Memory B cell (primary cell): ENCODE measurements around the gene PMEPA1.

Experiments
- ATAC-seq: fragments of 150-1000 bp; cut with Tn5 transposase; 2 replicates; pipeline ENCODE4 v1.10.0; 2021; ENCODE audit warnings: low read depth, mild to moderate bottlenecking, moderate library complexity
- DNase-seq, 2 donors: peaks; one replicate each; pipeline ENCODE4 v3.0.0; 2022; ENCODE audit warnings: low spot score in 2 of 2
- H3K27ac Mint-ChIP-seq: one replicate; pipeline ENCODE4 v1.8.0; 2022; ENCODE audit warnings: mild to moderate bottlenecking, moderate library complexity, mixed read lengths
- H3K27me3 Mint-ChIP-seq: one replicate; pipeline ENCODE4 v1.8.0; 2022; ENCODE audit warnings: mixed read lengths
- H3K36me3 Mint-ChIP-seq: one replicate; pipeline ENCODE4 v1.8.0; 2022; ENCODE audit warnings: mild to moderate bottlenecking, mixed read lengths
- H3K4me1 Mint-ChIP-seq: one replicate; pipeline ENCODE4 v1.8.0; 2022; ENCODE audit warnings: mixed read lengths
- H3K4me3 Mint-ChIP-seq: one replicate; pipeline ENCODE4 v1.8.0; 2022; ENCODE audit warnings: mild to moderate bottlenecking, moderate library complexity, mixed read lengths
- H3K9me3 Mint-ChIP-seq: one replicate; pipeline ENCODE4 v1.8.0; 2022; ENCODE audit warnings: mixed read lengths

Gene PMEPA1, protein sequence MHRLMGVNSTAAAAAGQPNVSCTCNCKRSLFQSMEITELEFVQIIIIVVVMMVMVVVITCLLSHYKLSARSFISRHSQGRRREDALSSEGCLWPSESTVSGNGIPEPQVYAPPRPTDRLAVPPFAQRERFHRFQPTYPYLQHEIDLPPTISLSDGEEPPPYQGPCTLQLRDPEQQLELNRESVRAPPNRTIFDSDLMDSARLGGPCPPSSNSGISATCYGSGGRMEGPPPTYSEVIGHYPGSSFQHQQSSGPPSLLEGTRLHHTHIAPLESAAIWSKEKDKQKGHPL

DNA sequence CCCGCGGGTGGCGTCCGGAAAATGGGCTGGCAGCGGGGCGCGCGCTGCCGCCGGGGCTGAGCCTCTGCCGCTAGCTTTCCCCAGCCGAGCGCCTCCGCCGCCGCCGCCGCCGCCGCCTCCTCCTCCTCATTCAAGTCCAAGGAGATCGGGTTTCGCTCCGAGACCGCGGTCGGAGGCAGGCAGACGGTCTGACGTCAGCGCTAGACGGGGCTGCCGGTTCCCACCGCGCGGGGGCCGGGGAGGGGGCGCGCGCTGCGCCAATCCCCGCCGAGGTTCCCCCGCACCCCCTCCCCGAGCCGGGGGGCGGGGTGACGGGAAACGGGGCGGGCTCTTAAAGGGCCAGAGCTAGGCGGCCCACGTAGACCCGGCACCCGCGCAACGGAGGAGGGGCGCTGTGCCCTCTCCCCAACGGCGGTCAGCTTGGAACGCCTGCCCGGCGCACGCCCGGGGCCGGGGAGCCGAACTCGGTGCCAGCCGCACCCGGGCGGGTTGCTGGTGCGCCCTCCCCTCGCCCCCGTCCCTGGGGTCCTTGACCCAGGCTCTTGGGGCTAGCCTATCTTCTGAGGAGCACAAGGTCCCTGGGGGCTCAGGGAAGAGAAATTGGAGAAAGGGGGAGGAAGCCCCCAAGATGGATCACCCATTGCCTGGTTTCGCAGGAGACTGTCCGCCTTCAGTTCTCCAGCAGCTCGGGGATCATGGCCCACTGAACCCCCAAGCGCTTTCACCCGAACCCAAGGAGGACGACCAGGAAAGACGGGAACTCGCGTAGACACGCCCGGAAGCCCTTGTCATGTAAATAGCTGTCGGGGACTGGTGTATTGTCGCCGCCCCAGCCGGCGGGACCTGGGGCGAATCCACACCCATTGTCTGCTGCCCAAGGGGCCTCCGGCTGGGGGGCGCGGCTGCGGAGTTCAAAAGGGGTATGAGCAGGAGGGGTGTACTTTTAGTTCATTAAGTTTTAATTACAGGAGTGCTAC is at the start of gene PMEPA1:
TSS of gene PMEPA1 (minus strand) at position 193 of the 977 bp plus-strand sequence. CDS start 433 bp downstream, outside the sequence.
- Mint-ChIP-seq H3K27me3 (peaks cover 2% of the 10 kb centered on the region), H3K9me3 (no peaks in the 10 kb centered on the region), H3K27ac (peak within 1 kb of the TSS; percentile 94), H3K36me3 (no peaks in the 10 kb centered on the region), H3K4me3 (peak within 1 kb of the TSS; percentile 99), H3K4me1 (peaks cover 39% of the 10 kb centered on the region)
- ATAC-seq (peak; percentile 83), DNase-seq (peak; percentile 91 to 93)

DNA sequence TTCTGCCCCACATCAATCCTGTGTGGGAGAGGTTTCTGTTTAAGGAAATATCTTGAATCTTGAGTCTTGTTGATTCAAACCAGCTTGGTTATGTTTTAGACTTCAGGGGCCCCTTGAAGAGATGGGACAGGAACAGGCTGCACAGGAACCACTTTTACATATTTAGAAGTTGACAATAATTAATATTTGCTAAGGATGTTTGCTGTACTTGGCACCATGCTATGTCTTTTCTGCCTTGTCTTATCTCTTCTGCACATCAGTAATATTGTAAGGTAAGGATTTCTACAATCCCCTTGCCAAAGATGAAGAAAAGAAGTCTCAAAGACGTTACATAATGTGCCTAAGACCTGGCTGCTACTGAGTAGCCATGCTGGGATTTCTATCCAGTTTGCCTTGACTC is 48.0 kb upstream of the PMEPA1 start:
- DNase-seq (no peak), ATAC-seq (no peak)
- Mint-ChIP-seq H3K36me3 (peaks cover 3% of the 10 kb centered on the region), H3K9me3 (peaks cover 2% of the 10 kb centered on the region), H3K4me3 (no peak overlapping the region), H3K27ac (no peak overlapping the region), H3K27me3 (peaks cover 24% of the 10 kb centered on the region), H3K4me1 (peaks cover 5% of the 10 kb centered on the region)

DNA sequence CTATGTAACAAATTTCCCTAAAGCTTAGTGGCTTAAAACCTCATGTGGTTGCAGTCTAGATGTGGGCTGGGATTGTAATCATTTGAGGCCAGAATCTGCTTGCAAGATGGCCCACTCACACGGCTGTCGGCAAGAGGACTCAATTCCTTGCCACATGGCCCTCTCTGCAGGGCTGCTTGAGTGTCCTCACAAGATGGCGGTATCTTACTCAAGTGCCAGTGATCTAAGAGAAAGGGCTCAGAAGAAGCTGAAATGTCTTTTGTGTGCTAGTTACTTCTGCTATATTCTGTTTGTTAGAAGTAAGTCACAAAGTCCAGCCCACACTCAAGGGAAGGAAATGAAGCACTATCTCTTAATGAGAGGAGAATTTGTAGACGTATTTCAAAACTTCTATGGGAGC is 47.1 kb upstream of the PMEPA1 start:
- H3K27me3 Mint-ChIP-seq, result peaks cover 18% of the 10 kb centered on the region
- H3K27ac Mint-ChIP-seq, result no peak overlapping the region
- peaks cover 2% of the 10 kb centered on the region for H3K9me3 Mint-ChIP-seq
- no peak for ATAC-seq
- peaks cover 3% of the 10 kb centered on the region for H3K36me3 Mint-ChIP-seq
- H3K4me1 Mint-ChIP-seq, result peaks cover 2% of the 10 kb centered on the region
- DNase-seq, result no peak
- no peak overlapping the region for H3K4me3 Mint-ChIP-seq

DNA sequence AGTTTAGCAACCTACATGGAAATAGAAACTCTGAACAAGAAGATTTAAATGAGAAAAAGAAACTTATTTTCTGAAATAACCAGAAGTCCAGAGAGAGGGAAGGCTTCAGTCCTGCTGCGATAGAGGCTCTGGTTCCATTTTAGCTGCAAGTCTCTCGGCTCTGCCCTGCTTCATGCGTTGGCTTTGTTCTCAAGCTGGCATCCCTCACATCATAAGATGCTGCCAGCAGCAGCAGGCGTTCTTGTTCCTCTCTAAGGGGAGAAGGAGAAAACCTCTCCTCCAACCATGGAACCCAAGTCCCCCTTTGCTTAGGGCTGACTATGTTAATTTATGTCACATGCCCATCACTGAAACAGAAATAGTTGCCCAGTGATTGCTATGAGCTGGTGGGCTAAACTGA is 46.4 kb upstream of the PMEPA1 start:
- Mint-ChIP-seq H3K4me3 (no peak overlapping the region), H3K36me3 (peaks cover 3% of the 10 kb centered on the region), H3K9me3 (peaks cover 2% of the 10 kb centered on the region), H3K27me3 (peaks cover 16% of the 10 kb centered on the region), H3K27ac (no peak overlapping the region), H3K4me1 (peaks cover 2% of the 10 kb centered on the region)
- DNase-seq, result no peak
- no peak for ATAC-seq

DNA sequence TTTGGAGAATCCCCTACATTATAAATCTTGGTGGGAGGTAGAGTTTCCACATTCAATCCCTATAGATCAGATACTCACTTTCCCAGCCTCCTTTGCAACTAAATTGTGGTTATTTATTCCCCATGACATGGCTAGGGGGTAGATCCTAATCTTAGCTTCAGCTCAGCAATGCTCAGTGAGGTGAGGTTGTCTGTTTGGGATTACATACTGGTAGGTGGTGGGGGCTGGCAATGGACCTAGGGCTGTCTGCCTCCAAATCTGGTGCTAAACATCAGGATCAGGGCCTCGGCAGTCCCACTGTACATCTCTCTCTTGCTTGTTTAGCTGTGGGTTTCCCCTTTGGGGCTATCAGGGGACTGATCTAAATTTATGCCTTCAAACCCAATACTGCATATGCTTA is 45.8 kb upstream of the PMEPA1 start:
- peaks cover 2% of the 10 kb centered on the region for H3K9me3 Mint-ChIP-seq
- peaks cover 3% of the 10 kb centered on the region for H3K36me3 Mint-ChIP-seq
- H3K4me3 Mint-ChIP-seq, result no peak overlapping the region
- no peak for DNase-seq
- H3K27ac Mint-ChIP-seq, result no peak overlapping the region
- peaks cover 2% of the 10 kb centered on the region for H3K4me1 Mint-ChIP-seq
- no peak for ATAC-seq
- H3K27me3 Mint-ChIP-seq, result peaks cover 16% of the 10 kb centered on the region

DNA sequence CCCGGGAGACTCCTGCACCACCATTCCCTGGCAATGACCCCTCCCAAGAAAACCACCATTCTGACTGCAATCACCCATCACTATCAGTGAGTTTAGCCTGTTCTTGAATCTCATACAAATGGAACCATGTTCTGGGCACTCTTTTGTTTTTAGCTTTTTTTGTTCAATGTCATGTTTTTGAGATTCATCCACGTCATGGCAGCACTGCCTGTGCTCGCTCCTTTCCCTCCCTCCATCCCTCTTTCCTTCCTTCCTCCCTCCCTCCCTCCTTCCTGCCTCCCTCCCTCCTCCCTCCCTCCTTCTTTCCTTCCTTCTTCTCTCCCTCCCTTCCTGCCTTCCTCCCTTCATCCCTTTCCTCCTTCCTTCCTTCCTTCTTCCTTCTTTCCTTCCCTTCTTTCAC is 44.4 kb upstream of the PMEPA1 start:
- Mint-ChIP-seq H3K9me3 (peaks cover 2% of the 10 kb centered on the region), H3K27me3 (peaks cover 14% of the 10 kb centered on the region), H3K27ac (no peak overlapping the region), H3K4me1 (peaks cover 4% of the 10 kb centered on the region), H3K4me3 (no peak overlapping the region), H3K36me3 (peaks cover 3% of the 10 kb centered on the region)
- ATAC-seq, result no peak
- DNase-seq, result no peak

DNA sequence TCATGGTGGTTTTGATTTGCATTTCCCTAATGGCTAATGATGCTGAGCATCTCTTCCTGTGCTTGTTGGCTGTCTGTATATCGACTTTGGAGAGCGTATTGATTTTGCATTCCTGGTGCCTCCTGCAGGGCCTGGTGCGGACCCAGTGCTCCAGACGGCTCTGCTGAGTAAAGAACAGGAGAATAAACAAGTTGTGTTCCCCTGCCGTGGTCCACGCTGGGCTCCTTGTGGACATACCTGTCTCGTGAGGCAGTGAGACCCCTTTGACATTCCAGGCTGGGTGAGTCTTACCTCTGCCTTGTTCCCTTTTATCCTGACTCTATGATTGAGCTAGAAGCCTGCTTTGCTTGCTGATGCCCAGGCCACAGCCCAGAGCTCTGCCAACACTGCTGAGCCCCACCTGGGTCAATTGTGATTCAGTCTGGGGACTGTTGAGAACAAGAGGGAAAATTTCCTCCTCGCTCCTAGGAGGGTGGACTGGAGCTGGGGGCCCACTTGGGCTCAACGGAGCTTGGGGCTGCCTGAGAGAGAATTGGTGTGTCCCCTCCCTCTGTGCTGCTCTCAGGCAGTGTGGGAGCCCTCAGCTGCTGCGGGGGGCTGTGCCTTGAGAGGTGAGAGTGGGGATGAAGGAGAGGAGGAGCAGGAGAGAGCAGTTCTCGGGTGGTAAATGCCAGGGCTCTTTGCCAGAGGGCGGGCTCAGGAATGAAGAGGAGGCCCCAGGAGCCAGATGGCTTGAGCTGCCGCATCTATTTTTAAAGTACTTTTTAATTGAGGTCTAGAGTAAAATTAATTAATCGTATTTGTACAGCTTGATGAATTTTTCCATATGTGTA is 43.7 kb upstream of the PMEPA1 start:
- H3K27ac Mint-ChIP-seq, result no peak overlapping the region
- no peak overlapping the region for H3K4me3 Mint-ChIP-seq
- peaks cover 2% of the 10 kb centered on the region for H3K9me3 Mint-ChIP-seq
- ATAC-seq (no peak), DNase-seq (no peak)
- peaks cover 8% of the 10 kb centered on the region for H3K4me1 Mint-ChIP-seq
- H3K27me3 Mint-ChIP-seq, result peaks cover 14% of the 10 kb centered on the region
- peaks cover 3% of the 10 kb centered on the region for H3K36me3 Mint-ChIP-seq

DNA sequence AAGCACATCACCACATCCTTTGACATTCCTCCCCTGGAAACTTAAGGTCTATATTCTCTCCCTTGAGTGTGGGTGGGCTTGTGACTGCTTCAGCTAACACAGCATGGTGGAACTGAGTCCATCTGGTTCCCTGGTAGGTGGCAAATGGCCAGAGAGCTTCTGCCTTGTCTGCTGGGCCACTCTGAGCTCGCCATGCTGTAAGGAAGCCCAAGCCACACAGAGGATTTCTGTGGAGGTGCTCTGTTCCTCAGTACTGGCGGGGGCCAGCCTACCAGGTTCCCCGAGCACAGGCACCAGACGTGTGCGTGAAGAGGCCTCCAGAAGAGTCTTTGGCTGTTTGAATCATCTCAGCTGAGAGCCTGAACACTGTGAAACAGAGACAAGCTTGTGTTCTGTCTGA is 41.6 kb upstream of the PMEPA1 start:
- H3K4me1 Mint-ChIP-seq, result peaks cover 8% of the 10 kb centered on the region
- no peak for ATAC-seq
- peaks cover 21% of the 10 kb centered on the region for H3K27me3 Mint-ChIP-seq
- H3K9me3 Mint-ChIP-seq, result no peaks in the 10 kb centered on the region
- no peak for DNase-seq
- H3K4me3 Mint-ChIP-seq, result no peak overlapping the region
- H3K36me3 Mint-ChIP-seq, result no peaks in the 10 kb centered on the region
- no peak overlapping the region for H3K27ac Mint-ChIP-seq

DNA sequence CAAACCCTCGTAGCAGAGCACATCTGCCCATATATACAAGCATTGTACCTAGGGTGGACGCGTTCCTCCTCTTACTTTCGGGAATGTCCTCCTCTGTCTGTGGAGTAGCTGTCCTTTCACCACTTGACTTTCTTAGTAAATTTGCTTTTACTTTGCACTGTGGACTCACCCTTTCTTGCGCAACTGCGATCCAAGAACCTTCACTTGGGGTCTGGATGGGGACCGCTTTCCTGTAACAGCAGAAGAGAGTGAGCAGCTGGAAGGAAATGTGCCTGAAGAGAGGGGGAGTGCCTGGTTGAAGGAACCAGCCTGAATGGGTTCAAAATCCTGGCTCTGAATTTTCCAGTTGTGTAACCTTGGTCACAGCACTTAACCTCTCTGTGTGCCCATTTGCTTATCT is 40.1 kb upstream of the PMEPA1 start:
- Mint-ChIP-seq H3K4me3 (no peak overlapping the region), H3K9me3 (no peaks in the 10 kb centered on the region), H3K4me1 (peaks cover 8% of the 10 kb centered on the region), H3K27me3 (peaks cover 22% of the 10 kb centered on the region), H3K27ac (no peak overlapping the region), H3K36me3 (no peaks in the 10 kb centered on the region)
- ATAC-seq (no peak), DNase-seq (no peak)

DNA sequence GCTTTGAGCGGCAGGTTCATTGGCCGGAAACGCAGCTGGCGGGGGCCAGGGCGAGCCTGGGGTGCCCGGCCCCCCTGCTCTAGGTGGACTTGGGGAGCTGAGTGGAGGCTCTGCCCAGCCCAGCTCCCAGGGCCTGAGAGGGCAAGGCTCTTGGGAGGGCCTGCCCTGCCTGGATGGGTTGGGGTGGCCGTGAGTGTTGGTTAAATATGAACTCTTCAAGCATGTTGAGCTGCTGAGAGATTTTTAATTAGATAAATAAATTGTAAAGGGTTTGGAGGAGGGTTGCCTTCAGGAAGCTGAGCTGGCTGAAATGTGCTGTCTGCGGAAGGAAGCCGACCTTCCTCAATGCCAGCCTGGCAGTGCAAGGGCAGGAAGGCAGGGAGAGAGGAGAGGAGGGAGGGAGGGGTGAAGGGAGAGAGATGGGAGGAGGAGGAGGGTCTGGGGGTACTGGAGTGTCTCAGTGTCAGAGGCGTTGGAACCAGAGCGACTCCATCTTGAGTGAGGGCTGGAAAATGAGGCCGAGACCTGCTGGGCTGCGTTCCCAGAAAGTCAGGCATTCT is 39.4 kb upstream of the PMEPA1 start:
- no peaks in the 10 kb centered on the region for H3K36me3 Mint-ChIP-seq
- H3K9me3 Mint-ChIP-seq, result no peaks in the 10 kb centered on the region
- H3K27me3 Mint-ChIP-seq, result peaks cover 17% of the 10 kb centered on the region
- H3K4me3 Mint-ChIP-seq, result peak overlapping the region; percentile 80
- no peak overlapping the region for H3K27ac Mint-ChIP-seq
- H3K4me1 Mint-ChIP-seq, result peaks cover 8% of the 10 kb centered on the region
- DNase-seq (no peak), ATAC-seq (peak; percentile 36)

DNA sequence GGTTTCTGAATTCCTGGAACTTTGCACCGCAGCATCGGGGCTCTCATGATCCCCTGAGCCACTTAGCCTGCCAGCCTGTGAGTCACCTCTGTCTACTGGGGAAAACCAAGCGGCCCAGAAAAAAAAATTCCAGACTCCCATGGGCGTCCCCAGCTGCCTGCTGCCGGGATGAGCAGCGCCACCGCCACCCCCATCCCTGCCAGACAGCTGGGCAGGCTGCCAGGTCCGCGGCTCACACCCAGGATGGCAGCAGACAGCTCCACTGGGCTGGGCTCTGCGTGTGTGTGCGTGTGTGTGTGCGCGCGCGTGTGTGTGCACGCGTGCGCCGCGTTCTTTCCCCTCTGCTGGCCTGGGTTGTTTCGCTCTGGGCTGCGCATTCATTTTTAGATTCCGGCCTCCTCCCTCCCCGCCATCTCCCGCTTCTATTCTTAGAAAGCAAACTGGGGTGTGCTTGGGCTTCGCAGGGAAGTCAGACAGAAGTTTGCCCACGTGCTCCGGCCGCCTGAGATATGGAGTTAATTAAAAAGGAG is 38.9 kb upstream of the PMEPA1 start:
- Mint-ChIP-seq H3K4me3 (peak overlapping the region; percentile 80), H3K9me3 (no peaks in the 10 kb centered on the region), H3K4me1 (peaks cover 8% of the 10 kb centered on the region), H3K36me3 (no peaks in the 10 kb centered on the region), H3K27ac (no peak overlapping the region), H3K27me3 (peaks cover 15% of the 10 kb centered on the region)
- ATAC-seq (peak; percentile 89), DNase-seq (peak in 1 of 2 donors; percentile 19)

DNA sequence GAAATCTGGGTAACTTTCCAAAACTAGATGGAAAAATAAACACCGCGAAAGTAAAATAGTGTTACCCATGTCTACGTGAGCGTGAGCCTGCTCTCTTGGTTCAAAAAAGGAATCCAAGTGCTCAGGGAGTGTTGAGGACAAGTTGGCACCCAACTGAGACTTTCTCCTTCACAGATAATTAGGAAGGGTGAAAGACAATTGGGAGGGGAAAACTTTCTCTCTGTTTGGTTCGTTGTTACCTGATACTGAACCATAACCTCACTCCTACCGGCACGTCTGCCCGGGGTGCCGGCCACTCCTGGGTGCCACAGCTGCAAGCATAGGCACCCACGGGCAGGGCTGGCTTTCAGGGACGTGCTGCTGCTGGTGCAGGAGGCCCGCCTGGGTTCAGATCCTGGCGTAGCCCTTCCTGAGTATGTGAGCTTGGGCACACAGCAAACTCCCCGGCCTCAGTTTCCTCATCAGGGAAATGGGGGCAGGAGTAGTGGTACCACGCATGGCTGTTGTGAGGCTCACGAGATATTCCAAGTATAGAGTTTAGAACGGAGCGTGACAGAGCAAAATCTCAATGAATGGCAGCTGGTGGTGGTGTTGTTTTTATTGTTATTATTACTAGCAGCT is 38.2 kb upstream of the PMEPA1 start:
- ATAC-seq (no peak), DNase-seq (no peak)
- no peak overlapping the region for H3K27ac Mint-ChIP-seq
- no peaks in the 10 kb centered on the region for H3K9me3 Mint-ChIP-seq
- peaks cover 15% of the 10 kb centered on the region for H3K27me3 Mint-ChIP-seq
- no peak overlapping the region for H3K4me3 Mint-ChIP-seq
- no peaks in the 10 kb centered on the region for H3K36me3 Mint-ChIP-seq
- peaks cover 9% of the 10 kb centered on the region for H3K4me1 Mint-ChIP-seq

DNA sequence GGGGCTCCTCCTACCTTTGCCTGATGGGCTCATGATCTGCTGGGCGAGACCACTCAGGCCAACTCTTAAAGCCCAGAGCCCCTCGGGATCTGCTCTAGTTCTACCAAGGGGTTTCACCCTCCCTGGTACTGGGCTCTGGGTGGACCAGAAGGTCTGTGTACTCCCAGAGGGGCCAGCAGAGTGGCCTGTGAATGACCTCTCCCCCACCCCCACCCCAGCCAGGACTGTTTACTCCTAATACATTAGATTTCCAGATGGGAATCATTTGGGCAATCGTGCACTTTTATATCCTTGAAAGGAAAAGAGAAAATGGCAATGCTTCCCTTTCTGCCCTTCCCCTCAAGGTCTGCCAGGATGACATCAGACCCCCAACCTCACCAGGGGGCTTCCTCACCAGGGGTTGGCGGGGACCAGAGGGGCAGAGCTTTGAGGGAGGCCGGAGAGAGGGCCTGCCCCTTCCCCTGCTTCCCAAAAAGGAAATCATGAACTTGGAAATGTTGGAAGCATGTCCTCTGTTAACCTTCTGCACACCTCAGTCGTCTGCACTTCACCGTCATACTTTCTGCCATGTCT is 37.1 kb upstream of the PMEPA1 start:
- H3K4me3 Mint-ChIP-seq, result no peak overlapping the region
- H3K36me3 Mint-ChIP-seq, result no peaks in the 10 kb centered on the region
- ATAC-seq (no peak), DNase-seq (no peak)
- H3K27ac Mint-ChIP-seq, result no peak overlapping the region
- H3K9me3 Mint-ChIP-seq, result no peaks in the 10 kb centered on the region
- H3K27me3 Mint-ChIP-seq, result peaks cover 19% of the 10 kb centered on the region
- H3K4me1 Mint-ChIP-seq, result peaks cover 9% of the 10 kb centered on the region
